Stimulated activated CD4-positive, alpha-beta T cell treated with anti-CD3 and anti-CD28 coated beads, Interleukin-15, amount 100 ng/mL, for 24 hours (primary cell): ENCODE results near the gene THOC6.

Source experiments
- DNase-seq: peaks from one replicate; pipeline ENCODE4 v3.0.0-alpha.2; 2020

The THOC6 gene

DNA sequence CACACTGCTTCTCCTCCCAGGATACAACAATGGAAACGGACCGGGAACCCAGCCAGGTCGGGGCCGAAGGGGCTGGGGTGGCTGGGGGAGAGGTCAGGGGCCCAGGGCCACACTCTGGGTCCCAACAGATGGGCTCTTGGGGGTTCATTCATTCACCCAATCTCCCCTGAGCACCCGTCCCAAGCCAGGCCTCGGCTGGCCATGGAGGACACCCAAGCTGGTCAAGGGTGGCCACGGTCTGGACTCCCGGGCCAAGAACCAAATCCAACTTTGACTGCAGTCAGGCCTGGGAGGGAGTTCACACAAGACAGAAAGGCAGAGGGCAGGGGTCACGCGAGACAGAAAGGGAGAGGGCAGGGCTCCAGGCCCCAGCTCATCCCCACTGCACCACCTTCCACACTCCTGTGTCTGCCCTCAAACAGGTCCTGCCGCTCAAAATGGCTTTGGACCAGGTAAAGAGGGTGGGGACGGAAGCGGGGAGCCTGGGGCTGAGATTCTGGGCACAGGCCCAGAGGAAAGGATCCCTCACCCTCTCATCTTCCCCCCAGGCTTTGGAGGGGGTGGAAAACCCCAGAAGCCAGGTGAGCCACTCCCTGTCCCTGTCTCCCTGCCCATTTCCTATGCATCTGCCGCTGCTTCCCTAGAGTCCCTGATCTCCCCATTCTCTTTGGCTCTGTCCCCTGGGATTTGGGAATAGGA lies 31.3 kb upstream of the THOC6 start:
- no peak for DNase-seq

DNA sequence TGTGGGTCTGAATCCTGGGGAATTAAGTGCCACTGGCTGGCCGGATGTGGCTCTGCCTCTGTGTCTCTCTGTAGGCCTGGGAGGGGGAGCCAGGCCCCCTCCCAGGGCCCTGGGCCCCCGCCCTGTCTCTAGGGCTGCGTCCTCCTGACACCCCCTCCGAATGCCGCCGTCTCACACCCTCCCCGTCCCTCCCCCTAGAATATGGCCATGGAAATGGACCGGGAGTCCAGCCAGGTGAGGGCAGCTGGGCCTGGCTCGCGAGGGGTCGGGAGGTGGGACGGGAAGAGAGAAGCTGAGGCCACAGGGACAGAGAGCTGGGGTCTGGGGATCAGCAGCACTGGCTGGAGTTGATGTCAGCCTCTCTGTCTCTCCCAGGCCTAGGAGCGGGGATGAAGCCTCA lies 27.5 kb upstream of the THOC6 start:
- no peak for DNase-seq

DNA sequence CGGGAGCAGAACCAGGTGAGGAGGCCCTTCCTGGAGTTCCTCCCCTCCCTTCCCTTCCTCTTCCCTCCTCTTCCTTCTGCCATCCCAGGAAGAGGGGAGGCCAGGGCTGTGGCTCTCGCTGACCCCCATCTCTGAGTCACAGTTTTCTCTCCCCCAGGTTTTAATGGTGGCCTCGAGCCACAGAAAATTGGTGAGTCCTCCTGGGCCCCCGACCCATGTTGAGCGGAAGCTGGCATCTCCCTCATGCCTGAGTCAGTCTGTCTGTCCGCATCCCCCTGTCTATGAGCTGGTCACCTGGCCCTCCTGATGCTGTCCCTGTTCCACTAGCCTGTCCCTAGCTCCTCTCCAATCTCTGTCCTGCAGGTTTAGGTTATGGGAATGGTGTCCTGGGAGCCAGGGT lies 23.9 kb upstream of the THOC6 start:
- DNase-seq, result no peak

DNA sequence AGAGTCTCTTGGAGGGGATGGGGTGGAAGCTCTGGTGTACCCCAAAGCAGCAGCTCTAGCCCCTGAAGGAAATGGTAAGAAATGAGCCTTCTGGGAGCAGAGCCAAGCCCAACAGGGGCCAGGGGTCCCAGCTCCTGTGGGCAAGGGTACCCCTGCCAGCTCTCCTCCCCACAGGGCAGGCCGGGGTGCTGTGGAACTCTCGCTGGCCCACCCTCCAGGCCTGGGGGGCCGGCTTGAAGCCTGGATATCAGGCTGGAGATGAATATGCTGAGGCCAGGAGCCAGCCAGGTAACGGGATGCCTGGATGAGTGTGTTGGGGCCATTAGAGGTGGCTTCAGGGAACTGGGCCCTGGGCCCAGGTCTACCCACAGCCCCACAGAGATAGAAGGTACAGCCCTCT lies 23.3 kb upstream of the THOC6 start:
- DNase-seq, result no peak

DNA sequence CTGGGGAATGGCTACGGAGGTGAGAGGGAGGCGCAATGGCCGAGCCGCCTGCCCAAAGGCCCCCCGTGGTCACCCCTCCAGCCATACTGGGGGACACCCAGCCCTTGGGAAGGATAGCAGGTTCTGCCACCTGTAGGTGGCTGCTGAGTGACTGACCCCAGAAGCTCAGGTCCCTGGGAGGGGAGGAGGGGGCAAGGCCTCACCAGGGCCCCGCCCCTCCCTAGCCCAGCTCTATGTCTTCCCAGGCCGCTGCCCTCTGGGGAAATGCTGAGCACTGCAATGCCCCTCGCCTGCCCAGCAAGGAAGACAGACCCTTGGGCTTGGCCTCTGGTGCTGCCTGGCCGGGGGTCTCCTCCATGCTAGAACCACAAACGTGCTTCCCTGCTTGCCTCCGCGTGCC lies 22.5 kb upstream of the THOC6 start:
- no peak for DNase-seq

DNA sequence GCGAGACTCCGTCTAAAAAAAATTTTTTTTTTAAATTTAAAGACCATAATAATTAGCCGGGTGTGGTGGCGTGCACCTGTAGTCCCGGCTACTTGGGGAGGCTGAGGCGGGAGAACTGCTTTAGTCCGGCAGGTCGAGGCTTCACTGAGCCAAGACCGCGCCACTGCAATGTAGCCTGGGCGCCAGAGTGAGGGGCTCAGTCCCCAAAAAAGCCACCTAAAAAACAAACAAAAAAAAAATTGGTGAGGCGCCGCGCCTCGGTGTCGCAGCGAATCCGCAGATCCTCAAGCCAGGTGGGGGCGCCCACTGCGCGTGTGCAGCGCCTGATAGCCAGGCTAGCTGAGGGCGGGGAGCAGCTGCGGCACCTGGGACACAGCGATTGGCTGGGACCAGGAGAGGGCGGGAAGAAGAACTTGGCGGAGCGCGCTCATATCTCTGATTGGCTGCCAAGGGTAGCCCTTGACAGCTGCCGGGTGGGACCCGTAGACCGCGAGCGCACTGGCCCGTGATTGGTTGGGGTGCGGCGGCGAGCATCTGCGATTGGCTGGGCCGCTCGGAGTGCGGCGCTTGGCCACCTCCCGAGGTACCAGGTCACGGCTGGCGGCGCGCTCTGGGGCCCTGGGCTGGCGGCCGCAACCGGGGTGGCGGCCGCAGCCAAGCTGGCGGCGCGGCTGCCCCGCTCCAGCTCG lies 20.1 kb upstream of the THOC6 start:
- peak; percentile 98 for DNase-seq

DNA sequence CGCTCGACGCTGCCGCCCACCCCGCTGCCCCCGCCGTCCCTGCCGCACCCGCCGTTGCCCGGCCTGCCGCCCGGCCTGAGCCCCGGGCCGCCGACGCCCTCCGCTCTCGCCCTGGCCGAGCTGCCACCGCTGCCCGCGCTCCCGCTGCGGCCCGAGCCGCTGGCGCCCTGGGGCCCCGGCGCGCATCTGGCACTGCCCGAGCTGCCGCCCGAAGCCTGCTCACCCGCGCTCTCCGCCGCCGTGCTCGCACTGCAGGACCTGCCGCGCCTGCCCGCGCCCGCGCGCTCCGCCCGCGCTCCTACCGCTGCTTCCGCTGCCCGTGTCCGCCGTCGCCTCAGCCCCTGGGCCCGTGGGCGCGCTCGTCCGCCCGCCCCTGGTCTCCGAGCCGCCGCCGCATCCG lies 19.5 kb upstream of the THOC6 start:
- DNase-seq, result peak; percentile 34

DNA sequence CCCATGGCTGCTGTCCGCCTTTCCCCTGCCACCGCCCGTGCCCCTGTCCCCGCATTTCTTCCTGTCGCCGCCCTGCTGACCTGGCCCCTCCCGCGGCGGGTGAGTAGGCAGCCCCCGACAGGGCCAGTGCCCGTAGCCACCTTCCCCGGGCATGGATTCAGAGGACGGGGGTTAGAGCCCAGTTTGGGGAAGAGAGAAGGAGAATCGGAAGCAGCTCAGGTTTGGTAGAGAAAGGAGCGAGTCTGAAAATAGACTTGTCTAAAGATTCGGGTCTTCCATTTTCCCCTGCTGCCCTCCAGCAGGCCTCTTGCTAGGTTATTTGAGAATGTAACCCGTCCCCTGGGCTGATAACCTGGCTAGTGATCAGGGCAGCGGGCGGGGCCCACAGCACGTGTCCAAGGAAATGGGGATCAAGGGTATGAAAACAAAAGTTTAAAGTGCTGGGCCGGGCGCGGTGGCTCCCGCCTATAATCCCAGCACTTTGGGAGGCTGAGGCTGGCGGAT lies 19.0 kb upstream of the THOC6 start:
- no peak for DNase-seq

DNA sequence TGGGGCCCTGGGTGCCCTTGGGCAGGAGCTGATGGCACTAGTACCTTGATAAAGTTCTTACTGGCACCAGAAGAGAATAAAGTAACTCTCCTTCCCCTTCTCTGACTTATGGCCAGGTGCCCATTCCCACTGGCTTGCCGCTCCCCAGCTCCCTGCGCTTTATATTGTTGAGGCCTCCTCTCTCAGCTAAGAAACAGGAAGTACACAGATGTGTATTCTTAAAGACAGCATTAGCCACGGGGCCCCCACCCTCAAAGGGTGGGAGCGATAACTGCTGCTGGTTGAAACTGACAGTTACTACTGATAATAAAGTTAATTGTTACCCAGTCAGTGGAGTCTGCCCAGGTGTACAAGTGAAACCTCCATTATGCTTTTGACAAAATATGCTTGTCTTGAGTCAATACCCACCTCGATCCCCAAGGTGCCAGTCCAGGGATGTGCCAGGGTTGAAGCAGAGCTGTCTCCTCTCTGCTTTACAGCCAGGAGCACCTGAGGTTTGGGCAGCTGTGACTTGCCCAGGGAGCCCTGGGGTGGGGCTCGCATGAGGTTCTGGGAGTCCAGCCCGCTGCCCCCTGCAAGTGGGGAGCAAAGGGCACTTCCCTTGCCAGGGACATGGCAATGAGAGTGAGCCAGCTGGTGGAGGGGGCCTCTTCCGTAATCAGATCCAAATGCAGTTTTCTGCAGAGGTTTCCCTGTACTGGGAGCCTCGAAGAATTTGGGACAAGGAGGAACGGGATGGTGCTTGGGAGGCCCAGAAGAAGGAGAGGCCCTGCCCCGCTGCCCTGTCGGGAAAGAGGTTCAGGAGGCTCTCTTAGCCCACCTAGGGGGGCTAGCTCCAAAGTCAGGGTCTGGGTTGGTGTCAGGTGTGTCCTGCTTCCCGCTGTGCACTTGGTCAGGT lies 16.5 kb upstream of the THOC6 start:
- DNase-seq, result no peak

DNA sequence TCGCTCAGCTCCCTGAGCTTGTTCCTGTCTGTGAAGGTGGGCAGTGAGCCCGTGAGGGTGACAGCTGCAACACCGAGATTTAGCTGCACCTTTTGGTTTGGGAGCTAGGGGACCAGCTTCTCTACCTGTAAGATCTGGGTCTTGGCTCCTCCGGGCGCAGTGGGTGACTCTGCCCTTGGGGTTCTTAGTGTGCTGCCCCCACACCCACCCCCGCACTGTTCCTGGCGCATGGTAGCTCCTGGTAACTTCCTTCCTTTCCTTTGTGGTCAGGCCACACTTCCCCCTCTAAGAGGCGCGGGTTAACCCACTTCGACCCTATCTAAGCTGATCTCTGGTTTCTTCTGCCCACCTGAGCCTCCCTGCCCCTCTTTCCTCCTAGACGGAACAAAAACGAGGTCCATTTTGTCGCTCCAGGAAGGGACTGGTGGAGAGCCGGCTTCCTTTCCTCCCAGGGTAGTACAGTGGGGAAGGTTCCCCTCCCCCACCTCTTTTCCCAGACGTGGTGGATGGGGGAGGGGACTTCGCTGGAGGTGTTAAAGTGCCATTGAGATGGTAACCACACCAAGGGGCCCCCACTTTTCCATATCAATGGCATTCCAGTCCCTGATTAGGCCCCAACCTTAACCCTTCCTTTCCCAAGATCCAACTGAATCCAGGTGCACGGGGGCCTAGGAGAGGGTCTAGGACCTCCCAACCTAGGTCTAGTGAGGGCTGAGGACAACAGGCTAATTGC lies 15.7 kb upstream of the THOC6 start:
- DNase-seq, result no peak

DNA sequence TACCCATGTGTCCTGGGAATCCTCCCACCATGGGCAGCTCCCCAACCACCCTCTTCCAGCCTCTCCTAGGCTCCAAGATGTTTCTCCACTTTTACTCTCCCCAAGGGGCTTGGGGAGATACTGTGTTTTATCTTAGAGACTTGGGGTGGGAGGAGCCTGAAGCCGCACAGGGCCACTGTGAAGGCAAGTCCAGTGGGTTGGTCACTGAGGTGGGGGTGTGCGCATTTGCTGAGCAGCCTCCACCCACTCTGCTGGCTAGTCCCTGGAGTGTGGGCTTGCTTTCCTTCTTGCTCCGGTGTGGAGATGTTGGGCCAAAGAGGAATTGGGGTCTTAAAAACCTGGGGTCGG lies 15.2 kb upstream of the THOC6 start:
- DNase-seq, result no peak

DNA sequence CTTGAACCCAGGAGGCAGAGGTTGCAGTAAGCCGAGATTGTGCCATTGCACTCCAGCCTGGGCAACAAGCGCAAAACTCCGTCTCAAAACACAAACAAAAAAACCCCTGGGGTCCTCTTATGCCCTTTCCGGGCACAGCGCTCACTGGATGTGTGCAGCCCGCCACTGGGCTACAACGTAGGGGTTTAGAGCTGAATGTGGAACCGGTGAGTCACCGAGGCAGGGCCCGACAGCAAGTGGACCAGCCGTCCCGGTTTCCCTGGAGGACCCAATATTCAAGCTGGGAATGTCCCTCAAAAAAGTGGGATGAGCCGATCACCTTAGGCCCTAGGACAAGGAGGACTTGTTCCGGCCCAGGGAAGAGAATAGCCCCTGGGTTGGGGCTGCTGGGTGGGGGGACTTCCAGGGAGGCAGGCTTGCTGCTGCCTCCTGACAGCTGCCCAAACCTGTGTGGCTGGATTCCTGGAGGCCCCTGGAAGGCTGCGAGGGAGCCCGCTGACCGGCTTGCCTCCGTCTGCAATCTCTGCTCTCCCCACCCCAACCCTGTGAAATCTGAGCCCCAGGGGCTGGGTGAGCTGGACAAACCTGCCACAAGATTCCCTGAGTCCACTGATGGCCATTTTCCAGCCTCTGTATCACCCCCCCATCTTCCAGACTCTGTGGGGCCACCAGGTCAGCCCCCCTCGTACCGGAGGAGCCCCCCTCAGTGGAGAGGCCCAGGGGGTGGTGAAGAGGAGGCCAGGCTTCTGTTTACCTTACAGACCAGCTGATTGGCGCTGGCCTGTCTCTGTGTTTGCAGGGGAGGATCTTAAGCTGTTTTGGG lies 14.1 kb upstream of the THOC6 start:
- DNase-seq, result no peak

DNA sequence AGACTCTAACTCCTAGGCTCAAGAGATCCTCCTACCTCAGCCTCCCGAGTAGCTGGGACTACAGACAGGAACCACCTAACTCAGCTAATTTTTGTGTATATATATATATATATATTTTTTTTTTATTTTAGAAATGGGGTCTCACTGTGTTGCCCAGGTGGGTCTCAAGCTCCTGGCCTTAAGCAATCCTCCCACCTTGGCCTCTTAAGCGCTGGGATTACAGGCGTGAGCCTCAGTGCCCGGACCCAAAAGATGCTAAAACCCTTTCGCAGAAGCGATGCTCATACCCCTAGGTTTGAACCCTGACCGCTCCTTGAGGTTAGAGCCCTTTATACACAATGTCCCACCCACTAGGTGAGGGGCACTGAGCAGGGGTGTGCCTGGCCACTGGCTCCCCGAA lies 13.3 kb upstream of the THOC6 start:
- no peak for DNase-seq

DNA sequence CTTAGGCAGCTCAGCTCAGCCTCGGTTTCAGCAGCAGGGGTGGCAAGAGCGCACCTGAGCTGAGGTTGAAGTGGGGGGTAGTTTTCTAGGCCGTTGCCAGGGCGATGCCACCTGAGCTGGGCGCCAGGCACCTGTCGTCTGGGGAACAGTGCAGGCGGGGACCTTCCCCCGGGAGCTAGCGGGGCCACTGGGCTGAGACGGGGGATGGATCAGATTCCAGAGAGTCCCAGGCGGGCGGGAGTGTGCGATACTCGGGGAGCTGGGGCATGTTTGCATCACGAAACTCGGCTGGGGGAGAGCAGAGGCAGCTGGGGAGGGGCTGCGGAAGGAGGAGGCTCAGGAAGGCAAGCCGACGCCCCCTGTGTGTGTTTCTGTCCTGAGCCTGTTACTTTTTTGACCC lies 11.6 kb upstream of the THOC6 start:
- no peak for DNase-seq

DNA sequence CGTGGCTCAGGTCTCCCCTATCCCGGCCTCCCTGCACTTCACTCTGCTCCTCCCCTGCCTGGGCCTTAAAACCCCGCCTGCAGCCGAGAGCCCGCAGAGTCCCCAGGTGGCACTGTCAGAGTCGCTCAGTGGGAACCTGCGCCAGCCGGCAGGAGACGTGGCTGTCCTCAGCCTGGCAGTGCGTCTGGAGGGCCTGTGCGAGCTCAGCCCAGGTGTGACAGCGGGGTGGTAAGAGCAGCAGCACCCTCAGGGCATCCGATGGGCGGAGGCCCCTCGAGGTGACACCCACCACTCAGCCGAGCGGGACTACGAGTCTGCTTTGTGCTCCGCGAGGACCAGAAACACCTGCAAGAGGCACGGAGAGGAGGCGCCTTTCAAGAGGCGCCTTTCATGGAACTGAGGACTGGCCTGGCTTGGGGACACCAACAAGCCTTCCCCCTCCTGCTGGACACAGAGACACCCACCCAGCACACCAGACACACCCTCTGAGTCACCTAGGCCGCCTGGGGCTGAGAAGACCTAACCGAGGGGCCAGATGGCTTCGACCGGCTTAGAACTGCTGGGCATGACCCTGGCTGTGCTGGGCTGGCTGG lies 10.9 kb upstream of the THOC6 start, which contains the start of gene CLDN9:
Gene CLDN9, plus strand, starts transcription at position 96 of the 593 bp plus-strand sequence. Its CDS starts 440 bp downstream, at position 536.
- DNase-seq, result no peak

DNA sequence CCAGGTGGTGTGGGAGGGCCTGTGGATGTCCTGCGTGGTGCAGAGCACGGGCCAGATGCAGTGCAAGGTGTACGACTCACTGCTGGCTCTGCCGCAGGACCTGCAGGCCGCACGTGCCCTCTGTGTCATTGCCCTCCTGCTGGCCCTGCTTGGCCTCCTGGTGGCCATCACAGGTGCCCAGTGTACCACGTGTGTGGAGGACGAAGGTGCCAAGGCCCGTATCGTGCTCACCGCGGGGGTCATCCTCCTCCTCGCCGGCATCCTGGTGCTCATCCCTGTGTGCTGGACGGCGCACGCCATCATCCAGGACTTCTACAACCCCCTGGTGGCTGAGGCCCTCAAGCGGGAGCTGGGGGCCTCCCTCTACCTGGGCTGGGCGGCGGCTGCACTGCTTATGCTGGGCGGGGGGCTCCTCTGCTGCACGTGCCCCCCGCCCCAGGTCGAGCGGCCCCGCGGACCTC lies 10.3 kb upstream of the THOC6 start:
- no peak for DNase-seq

DNA sequence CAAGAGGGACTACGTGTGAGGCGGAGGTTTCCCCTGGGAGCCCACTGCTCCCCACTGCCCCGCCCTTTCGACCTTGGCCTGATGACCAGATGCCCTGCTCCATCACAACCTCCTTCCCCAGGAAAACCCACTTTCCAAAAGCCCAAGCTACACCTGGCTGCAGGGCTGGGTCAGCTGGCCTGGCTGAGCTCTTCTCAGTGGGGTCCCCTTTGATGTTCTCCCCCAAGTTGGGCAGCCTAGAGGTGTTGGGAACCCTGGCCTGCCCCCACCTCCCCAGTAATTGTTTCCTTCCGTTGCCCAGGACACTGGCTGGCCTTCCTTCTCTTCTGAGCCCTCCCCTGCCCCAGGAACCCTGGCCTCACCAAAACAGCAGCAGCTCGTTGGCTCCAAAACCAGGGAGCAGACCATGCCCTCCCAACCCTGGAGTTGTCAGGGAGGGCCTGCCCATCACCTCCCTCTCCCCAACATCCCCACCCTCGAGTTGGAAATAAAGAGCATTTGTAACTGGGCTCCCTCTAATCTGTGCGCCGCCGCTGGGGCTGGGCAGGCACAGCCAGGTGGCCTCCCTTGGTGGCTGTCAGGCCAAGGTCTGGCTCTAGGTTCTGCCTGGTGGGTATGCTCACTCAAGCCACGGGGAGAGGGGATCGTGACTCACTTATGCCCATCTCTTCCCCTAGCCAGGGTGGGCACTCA lies 9.7 kb upstream of the THOC6 start:
- DNase-seq, result no peak

DNA sequence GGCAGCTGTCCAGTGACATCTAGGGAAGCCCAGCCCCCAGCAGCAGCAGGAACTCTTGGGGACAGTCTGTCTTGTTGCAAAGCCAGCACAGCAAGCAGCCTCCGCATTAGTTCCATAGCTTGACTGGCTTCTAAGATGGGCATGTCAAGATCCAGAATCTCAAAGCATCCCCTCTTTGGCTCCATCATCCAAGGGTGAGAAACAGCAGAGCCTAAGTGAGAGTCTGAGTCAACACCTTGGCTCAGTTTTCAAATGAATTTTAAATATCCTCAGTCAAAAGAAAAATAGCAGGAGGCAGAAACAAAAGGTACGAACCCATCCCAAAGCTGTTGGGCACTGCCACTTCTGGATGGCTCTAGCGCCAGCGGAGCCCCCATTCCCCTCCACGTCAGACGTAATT lies 8.9 kb upstream of the THOC6 start:
- DNase-seq, result no peak

DNA sequence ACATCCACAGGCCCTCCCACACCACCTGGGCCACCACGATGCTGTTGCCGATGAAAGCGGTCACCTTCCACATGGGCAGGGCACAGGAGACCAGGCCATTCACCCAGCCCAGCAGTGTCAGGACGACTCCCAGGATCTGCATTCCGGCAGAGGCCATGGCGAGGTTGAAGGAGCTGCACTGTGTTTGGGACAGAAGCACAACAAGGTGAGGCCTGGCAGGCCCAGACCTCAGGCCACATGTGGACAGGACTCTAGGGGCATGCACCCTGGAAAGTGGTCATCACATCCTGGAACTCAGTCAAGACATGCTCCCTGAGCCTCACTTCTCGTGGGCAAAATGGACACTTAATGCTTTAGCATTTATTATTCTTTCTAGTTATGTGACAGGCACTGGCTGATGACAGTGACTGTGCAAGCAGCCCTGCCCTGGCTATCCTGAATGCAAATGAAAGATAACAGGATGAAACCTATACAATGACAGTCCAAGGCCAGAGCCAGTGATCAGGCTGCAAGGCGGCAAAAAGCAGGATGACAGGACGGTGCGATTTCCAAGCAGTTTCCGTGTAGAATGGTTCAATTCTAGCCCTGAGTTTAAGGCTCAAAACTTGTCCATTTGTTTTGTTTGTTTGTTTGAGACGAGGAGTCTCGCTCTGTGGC lies 7.8 kb upstream of the THOC6 start:
- no peak for DNase-seq

DNA sequence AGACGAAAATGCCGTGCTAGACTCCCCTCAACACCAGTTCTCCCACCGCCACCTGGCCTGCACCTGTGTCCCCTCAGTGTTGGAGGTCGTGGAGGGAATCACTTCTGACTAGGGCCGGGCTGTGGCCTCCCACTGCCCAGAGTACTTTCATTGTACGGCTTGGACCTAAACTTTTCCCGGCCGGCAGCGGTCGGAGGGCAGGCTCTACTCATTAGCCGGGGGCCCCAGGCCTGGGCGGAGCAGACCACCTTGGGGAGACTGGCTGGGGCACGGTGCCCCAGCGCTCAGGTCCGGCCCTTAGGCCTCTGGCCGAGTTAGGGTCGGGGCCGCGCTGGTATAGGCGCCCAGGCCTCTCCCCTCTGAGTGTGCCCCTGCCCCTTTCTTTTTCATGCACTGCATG lies 6.5 kb upstream of the THOC6 start:
- no peak for DNase-seq
